ENCODE data around the gene TBX2.
"Not testable (repeated sequence)": the region's sequence is repeated elsewhere in the genome, so short reads cannot be mapped to it uniquely, and the experiment has no call there.

Gene TBX2

GRCh38 chr17:61436995-61437704 lies 37.5 kb downstream of the TBX2 start:
- no peak overlapping the region for H3K18ac ChIP-seq (ENCODE audit: low read length)
- DNase-seq = no peak
- H2BK12ac ChIP-seq (ENCODE audit: low read length) = no peak overlapping the region
- no peak overlapping the region for H3K4me2 ChIP-seq (ENCODE audit: low read length)
- no peak overlapping the region for H2BK5ac ChIP-seq (ENCODE audit: low read depth, low read length, poor library complexity)
- H4K91ac ChIP-seq (ENCODE audit: low read depth, low read length) = no peak overlapping the region
- H3K27ac ChIP-seq (ENCODE audit: low read depth, low read length) = no peak overlapping the region
- no peak overlapping the region for H4K12ac ChIP-seq (ENCODE audit: low read depth, low read length)
- no peak overlapping the region for H2AFZ ChIP-seq (ENCODE audit: insufficient read depth, low read length, poor library complexity)
- H3K27me3 ChIP-seq (ENCODE audit: insufficient read depth, low read length) = no peaks in the 10 kb centered on the region
- no peak overlapping the region for H3K9ac ChIP-seq (ENCODE audit: low read length)
- H4K8ac ChIP-seq (ENCODE audit: low read depth, low read length) = no peak overlapping the region
- no peaks in the 10 kb centered on the region for H3K4me1 ChIP-seq (ENCODE audit: control insufficient read depth in 1 of 2, insufficient read depth in 2 of 2, low read length in 2 of 2)
- H3K79me1 ChIP-seq (ENCODE audit: low read length) = no peaks in the 10 kb centered on the region
- H3K79me2 ChIP-seq (ENCODE audit: control insufficient read depth, insufficient read depth, low read length, poor library complexity) = no peaks in the 10 kb centered on the region
- H2AK5ac ChIP-seq (ENCODE audit: low read length) = no peak overlapping the region
- H3K14ac ChIP-seq (ENCODE audit: low read length) = no peak overlapping the region
- H3K23ac ChIP-seq (ENCODE audit: low read length) = no peak overlapping the region
- H3K4ac ChIP-seq (ENCODE audit: low read depth, low read length) = no peak overlapping the region
- no peak overlapping the region for H3K4me3 ChIP-seq (ENCODE audit: low read depth, low read length)
- H3K9me3 ChIP-seq (ENCODE audit: insufficient read depth, low read depth, low read length) = no peaks in the 10 kb centered on the region
- H3K36me3 ChIP-seq (ENCODE audit: control insufficient read depth in 1 of 2, insufficient read depth in 2 of 2, low read length in 2 of 2) = no peaks in the 10 kb centered on the region
- no peak overlapping the region for H2BK120ac ChIP-seq (ENCODE audit: insufficient read depth, low read length, poor library complexity)

GRCh38 chr17:61440697-61441096 lies 41.1 kb downstream of the TBX2 start:
- no peak overlapping the region for H2BK12ac ChIP-seq (ENCODE audit: low read length)
- no peak for DNase-seq
- no peaks in the 10 kb centered on the region for H3K36me3 ChIP-seq (ENCODE audit: control insufficient read depth in 1 of 2, insufficient read depth in 2 of 2, low read length in 2 of 2)
- peaks cover 2% of the 10 kb centered on the region for H3K27me3 ChIP-seq (ENCODE audit: insufficient read depth, low read length)
- no peaks in the 10 kb centered on the region for H3K9me3 ChIP-seq (ENCODE audit: insufficient read depth, low read depth, low read length)
- no peak overlapping the region for H3K4me2 ChIP-seq (ENCODE audit: low read length)
- H3K23ac ChIP-seq (ENCODE audit: low read length) = no peak overlapping the region
- H3K27ac ChIP-seq (ENCODE audit: low read depth, low read length) = no peak overlapping the region
- H3K79me2 ChIP-seq (ENCODE audit: control insufficient read depth, insufficient read depth, low read length, poor library complexity) = no peaks in the 10 kb centered on the region
- no peaks in the 10 kb centered on the region for H3K4me1 ChIP-seq (ENCODE audit: control insufficient read depth in 1 of 2, insufficient read depth in 2 of 2, low read length in 2 of 2)
- H4K91ac ChIP-seq (ENCODE audit: low read depth, low read length) = no peak overlapping the region
- H3K18ac ChIP-seq (ENCODE audit: low read length) = no peak overlapping the region
- no peak overlapping the region for H4K8ac ChIP-seq (ENCODE audit: low read depth, low read length)
- no peak overlapping the region for H3K4ac ChIP-seq (ENCODE audit: low read depth, low read length)
- no peak overlapping the region for H3K14ac ChIP-seq (ENCODE audit: low read length)
- no peak overlapping the region for H3K9ac ChIP-seq (ENCODE audit: low read length)
- H2AK5ac ChIP-seq (ENCODE audit: low read length) = no peak overlapping the region
- H2AFZ ChIP-seq (ENCODE audit: insufficient read depth, low read length, poor library complexity) = no peak overlapping the region
- H2BK120ac ChIP-seq (ENCODE audit: insufficient read depth, low read length, poor library complexity) = no peak overlapping the region
- H2BK5ac ChIP-seq (ENCODE audit: low read depth, low read length, poor library complexity) = no peak overlapping the region
- H3K79me1 ChIP-seq (ENCODE audit: low read length) = no peaks in the 10 kb centered on the region
- no peak overlapping the region for H3K4me3 ChIP-seq (ENCODE audit: low read depth, low read length)
- no peak overlapping the region for H4K12ac ChIP-seq (ENCODE audit: low read depth, low read length)

DNA sequence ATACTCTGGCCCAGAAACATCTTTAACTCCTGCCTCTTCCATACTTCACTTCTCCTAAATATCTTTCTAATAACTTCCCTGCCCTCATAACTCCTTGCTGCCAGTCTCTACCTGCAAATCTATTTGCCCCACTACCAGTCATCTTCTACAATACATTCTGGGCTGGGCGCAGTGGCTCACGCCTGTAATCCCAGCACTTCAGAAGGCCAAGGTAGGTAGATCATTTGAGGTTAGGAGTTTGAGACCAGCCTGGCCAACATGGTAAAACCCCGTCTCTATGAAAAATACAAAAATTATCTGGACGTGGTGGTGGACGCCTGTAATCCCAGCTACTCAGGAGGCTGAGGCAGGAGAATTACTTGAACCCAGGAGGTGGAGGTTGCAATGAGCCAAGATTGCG lies 41.9 kb downstream of the TBX2 start:
- H3K9me3 ChIP-seq (ENCODE audit: insufficient read depth, low read depth, low read length) = not testable (repeated sequence)
- WGBS (ENCODE audit: extremely low coverage, insufficient coverage, insufficient read length) = no CpG with 5 or more reads among the region's 6 CpGs

GRCh38 chr17:61442136-61442775 lies 42.6 kb downstream of the TBX2 start:
- Histone ChIP-seq H3K79me1 (ENCODE audit: low read length) (no peaks in the 10 kb centered on the region), H3K27ac (ENCODE audit: low read depth, low read length) (no peak overlapping the region), H3K27me3 (ENCODE audit: insufficient read depth, low read length) (peaks cover 2% of the 10 kb centered on the region), H4K91ac (ENCODE audit: low read depth, low read length) (no peak overlapping the region), H3K4ac (ENCODE audit: low read depth, low read length) (no peak overlapping the region), H4K12ac (ENCODE audit: low read depth, low read length) (no peak overlapping the region), H3K36me3 (ENCODE audit: control insufficient read depth in 1 of 2, insufficient read depth in 2 of 2, low read length in 2 of 2) (no peaks in the 10 kb centered on the region), H3K9me3 (ENCODE audit: insufficient read depth, low read depth, low read length) (no peaks in the 10 kb centered on the region), H3K9ac (ENCODE audit: low read length) (no peak overlapping the region), H3K23ac (ENCODE audit: low read length) (no peak overlapping the region), H3K14ac (ENCODE audit: low read length) (no peak overlapping the region), H3K4me2 (ENCODE audit: low read length) (no peak overlapping the region), H2AFZ (ENCODE audit: insufficient read depth, low read length, poor library complexity) (no peak overlapping the region), H3K79me2 (ENCODE audit: control insufficient read depth, insufficient read depth, low read length, poor library complexity) (no peaks in the 10 kb centered on the region), H2BK5ac (ENCODE audit: low read depth, low read length, poor library complexity) (no peak overlapping the region), H3K4me3 (ENCODE audit: low read depth, low read length) (no peak overlapping the region), H2BK12ac (ENCODE audit: low read length) (no peak overlapping the region), H3K4me1 (ENCODE audit: control insufficient read depth in 1 of 2, insufficient read depth in 2 of 2, low read length in 2 of 2) (no peaks in the 10 kb centered on the region), H2BK120ac (ENCODE audit: insufficient read depth, low read length, poor library complexity) (no peak overlapping the region), H3K18ac (ENCODE audit: low read length) (no peak overlapping the region), H2AK5ac (ENCODE audit: low read length) (no peak overlapping the region), H4K8ac (ENCODE audit: low read depth, low read length) (no peak overlapping the region)
- no CpG with 5 or more reads among the region's 4 CpGs for WGBS (ENCODE audit: extremely low coverage, insufficient coverage, insufficient read length)
- DNase-seq = no peak

More for the DNA sequence above, 41.9 kb downstream of the TBX2 start:
- H3K23ac ChIP-seq (ENCODE audit: low read length); H3K27me3 ChIP-seq (ENCODE audit: insufficient read depth, low read length); H3K79me2 ChIP-seq (ENCODE audit: control insufficient read depth, insufficient read depth, low read length, poor library complexity); H2AK5ac ChIP-seq (ENCODE audit: low read length); H4K8ac ChIP-seq (ENCODE audit: low read depth, low read length); H3K18ac ChIP-seq (ENCODE audit: low read length); H2AFZ ChIP-seq (ENCODE audit: insufficient read depth, low read length, poor library complexity); H3K9ac ChIP-seq (ENCODE audit: low read length); H2BK120ac ChIP-seq (ENCODE audit: insufficient read depth, low read length, poor library complexity); H3K4me2 ChIP-seq (ENCODE audit: low read length); H3K79me1 ChIP-seq (ENCODE audit: low read length); H4K12ac ChIP-seq (ENCODE audit: low read depth, low read length); H2BK12ac ChIP-seq (ENCODE audit: low read length); H4K91ac ChIP-seq (ENCODE audit: low read depth, low read length); H3K4ac ChIP-seq (ENCODE audit: low read depth, low read length); H3K4me1 ChIP-seq (ENCODE audit: control insufficient read depth in 1 of 2, insufficient read depth in 2 of 2, low read length in 2 of 2); H3K36me3 ChIP-seq (ENCODE audit: control insufficient read depth in 1 of 2, insufficient read depth in 2 of 2, low read length in 2 of 2); H3K4me3 ChIP-seq (ENCODE audit: low read depth, low read length); DNase-seq; H2BK5ac ChIP-seq (ENCODE audit: low read depth, low read length, poor library complexity); H3K27ac ChIP-seq (ENCODE audit: low read depth, low read length); H3K14ac ChIP-seq (ENCODE audit: low read length): not testable (repeated sequence)

Data from trophoblast cell (in vitro differentiated cells and primary cell).